Bronchial epithelial cell (primary cell): ENCODE results near the gene NR6A1. TPM values are rescaled to one million over a fixed set of nuclear protein-coding genes. Genes with fewer than 3 reads are reported as not detected.

ENCODE experiments used
- DNase-seq: peaks from one replicate; pipeline ENCODE4 v3.0.0-alpha.2; 2010; ENCODE audit warnings: low read depth
- FAIRE-seq: peaks from 2 replicates; lab custom pipeline; 2011; peaks lifted over from hg19 to GRCh38; lab: Jason Lieb, UNC
- H3K27me3 ChIP-seq: 2 replicates; pipeline ENCODE4 v1.5.1; 2011; ENCODE audit warnings: low read length; ENCODE audit not compliant: control insufficient read depth, insufficient read depth
- H3K36me3 ChIP-seq: 2 replicates; pipeline ENCODE4 v1.5.1; 2011; ENCODE audit warnings: low read length; ENCODE audit not compliant: control insufficient read depth, insufficient read depth
- H3K4me3 ChIP-seq: 2 replicates; pipeline ENCODE4 v1.5.1; 2011; ENCODE audit warnings: mild to moderate bottlenecking, low read depth, low read length, control low read depth
- CTCF ChIP-seq: IDR thresholded peaks from 2 replicates; pipeline ENCODE4 v1.5.1; 2011; ENCODE audit warnings: mild to moderate bottlenecking, moderate library complexity, low read length, control low read depth, inconsistent platforms; ENCODE audit not compliant: insufficient read depth, severe bottlenecking
- total RNA-seq: library from RNA; depleted of rRNA; stranded (reverse); fragments of >200 nt; gene quantifications from 2 replicates; pipeline ENCODE4 v1.2.1, GENCODE V29; 2014

The NR6A1 gene
- total RNA-seq, 1 donor from 2014 or later: 2.9 TPM

GRCh38 chr9:124511891-124512805 is 259.0 kb downstream of the NR6A1 start:
- DNase-seq (no peak), FAIRE-seq (no peak)
- no peak for TF ChIP-seq CTCF
- Histone ChIP-seq H3K27me3 (no peaks in the 10 kb centered on the region), H3K4me3 (no peak overlapping the region), H3K36me3 (no peaks in the 10 kb centered on the region)

GRCh38 chr9:124511426-124511840 is 259.7 kb downstream of the NR6A1 start:
- no peak for TF ChIP-seq CTCF
- H3K36me3 ChIP-seq: no peaks in the 10 kb centered on the region
- DNase-seq: no peak
- FAIRE-seq: no peak
- no peak overlapping the region for H3K4me3 ChIP-seq
- H3K27me3 ChIP-seq: no peaks in the 10 kb centered on the region

- Histone ChIP-seq H3K36me3 (no peaks in the 10 kb centered on the region), H3K4me3 (no peak overlapping the region), H3K27me3 (peaks cover 2% of the 10 kb centered on the region)
- TF ChIP-seq CTCF: no peak
- FAIRE-seq (no peak), DNase-seq (peak; percentile 12)
Observed at GRCh38 chr9:124510650-124511425, 260.3 kb downstream of the NR6A1 start.

GRCh38 chr9:124507880-124508423 is 263.2 kb downstream of the NR6A1 start:
- no peak for TF ChIP-seq CTCF
- Histone ChIP-seq H3K36me3 (no peaks in the 10 kb centered on the region), H3K27me3 (peaks cover 22% of the 10 kb centered on the region), H3K4me3 (no peak overlapping the region)
- DNase-seq (no peak), FAIRE-seq (no peak)

GRCh38 chr9:124506931-124507879 is 263.9 kb downstream of the NR6A1 start, which contains the start of gene NR5A1:
NR5A1 (minus strand) TSS chr9:124507399; CDS start chr9:124503395, 4,004 bp downstream.
- H3K27me3 ChIP-seq: peaks cover 28% of the 10 kb centered on the region
- FAIRE-seq (no peak), DNase-seq (no peak)
- no peak within 1 kb of the TSS for H3K4me3 ChIP-seq
- H3K36me3 ChIP-seq: no peaks in the 10 kb centered on the region
- TF ChIP-seq CTCF: no peak
